H1 (cell line): ENCODE results near the gene DHX32. TPM values are rescaled to one million over a fixed set of nuclear protein-coding genes. Genes with fewer than 3 reads are reported as not detected.

Experiments
- CTCF ChIA-PET: fragments of 300-600 bp; sonication (Branson Sonifier 250); formaldehyde crosslinking; loops from one replicate; lab custom pipeline; 2021; ENCODE audit not compliant: partially characterized antibody; lab: Charles Lee
- POLR2A ChIA-PET: fragments of 300-600 bp; sonication (Branson Sonifier 250); formaldehyde crosslinking; loops from one replicate; lab custom pipeline; 2021; ENCODE audit warnings: inconsistent platforms; ENCODE audit not compliant: partially characterized antibody; lab: Charles Lee
- DNase-seq, 2 experiments: peaks; one replicate each; pipeline versions ENCODE4 v3.0.0 to v3.0.0-alpha.2; 2010 to 2022; ENCODE audit warnings: low spot score in 2 of 2, low read depth in 1 of 2, mixed read lengths in 1 of 2
- FAIRE-seq: peaks from 2 replicates; lab custom pipeline; 2011; peaks lifted over from hg19 to GRCh38; lab: Jason Lieb, UNC
- H2AFZ ChIP-seq: 2 replicates; pipeline ENCODE4 v1.8.1; 2012; ENCODE audit warnings: low read length, inconsistent platforms
- H2AK5ac ChIP-seq: 2 replicates; pipeline ENCODE4 v1.6.1; 2013; ENCODE audit warnings: low read depth, low read length
- H2BK120ac ChIP-seq: replicated peaks from 2 replicates; pipeline ENCODE3; 2013; ENCODE audit warnings: low read depth, low read length, inconsistent platforms
- H2BK12ac ChIP-seq: 2 replicates; pipeline ENCODE4 v1.6.1; 2013; ENCODE audit warnings: low read depth, low read length
- H2BK15ac ChIP-seq: 2 replicates; pipeline ENCODE4 v1.6.1; 2013; ENCODE audit warnings: low read length
- H2BK20ac ChIP-seq: 2 replicates; pipeline ENCODE4 v1.6.1; 2013; ENCODE audit warnings: low read length
- H2BK5ac ChIP-seq: 2 replicates; pipeline ENCODE4 v1.6.1; 2013; ENCODE audit warnings: low read depth, low read length
- H3K14ac ChIP-seq: 2 replicates; pipeline ENCODE4 v1.6.1; 2013; ENCODE audit warnings: inconsistent platforms; ENCODE audit not compliant: insufficient read length
- H3K18ac ChIP-seq: 2 replicates; pipeline ENCODE4 v1.6.1; 2013; ENCODE audit warnings: low read length; ENCODE audit errors: extremely low read depth
- H3K23ac ChIP-seq: 2 replicates; pipeline ENCODE4 v1.6.1; 2013; ENCODE audit warnings: inconsistent platforms; ENCODE audit not compliant: insufficient read length
- H3K23me2 ChIP-seq: 2 replicates; pipeline ENCODE4 v1.6.1; 2013; ENCODE audit warnings: low read depth, low read length
- H3K27ac ChIP-seq: 2 replicates; pipeline ENCODE4 v1.6.1; 2011; ENCODE audit warnings: low read depth, low read length, inconsistent platforms
- H3K27me3 ChIP-seq, 4 experiments: replicated peaks in 1 of 4; 1 replicate in 1 of 4; 2 replicates in 3 of 4; pipeline versions ENCODE4 v1.6.1 to v1.8.1; 2011 to 2013; ENCODE audit warnings: low read length in 3 of 4, mild to moderate bottlenecking in 3 of 4, inconsistent platforms in 2 of 4, mixed read lengths in 2 of 4, moderate library complexity in 1 of 4; ENCODE audit not compliant: control insufficient read depth in 3 of 4, insufficient read depth in 3 of 4; ENCODE audit errors: extremely low read depth in 1 of 4
- H3K36me3 ChIP-seq, 4 experiments: 2 replicates each; pipeline versions ENCODE4 v1.6.1 to v1.8.1; 2011 to 2013; ENCODE audit warnings: mild to moderate bottlenecking in 4 of 4, low read length in 3 of 4, moderate library complexity in 2 of 4, control low read depth in 1 of 4, inconsistent platforms in 1 of 4; ENCODE audit not compliant: insufficient read depth in 4 of 4, control insufficient read depth in 2 of 4
- H3K4ac ChIP-seq: replicated peaks from 2 replicates; pipeline ENCODE3; 2013; ENCODE audit warnings: low read length, low read depth, mixed read lengths, inconsistent platforms; ENCODE audit not compliant: insufficient read length
- H3K4me1 ChIP-seq, 4 experiments: replicated peaks in 1 of 4; 1 replicate in 1 of 4; 2 replicates in 3 of 4; pipeline versions ENCODE4 v1.6.1 to v1.8.1; 2011 to 2013; ENCODE audit warnings: low read length in 3 of 4, inconsistent platforms in 2 of 4, mixed read lengths in 1 of 4; ENCODE audit not compliant: insufficient read depth in 4 of 4, control insufficient read depth in 3 of 4
- H3K4me2 ChIP-seq, 2 experiments: 2 replicates each; pipeline versions ENCODE4 v1.6.1 to v1.8.1; 2011 to 2013; ENCODE audit warnings: low read depth in 2 of 2, low read length in 2 of 2, control low read depth in 1 of 2, inconsistent platforms in 1 of 2, mild to moderate bottlenecking in 1 of 2; ENCODE audit not compliant: insufficient read depth in 1 of 2
- H3K4me3 ChIP-seq, 4 experiments: fragments of 200-600, 300-600 bp in 1 of 4; sonication (generic), shearing (Covaris generic), sonication (Bioruptor Twin) in 1 of 4; 2 replicates each; pipeline versions ENCODE4 v1.5.1 to v1.8.1; 2011 to 2016; ENCODE audit warnings: low read length in 4 of 4, low read depth in 3 of 4, control low read depth in 2 of 4, inconsistent platforms in 2 of 4, mild to moderate bottlenecking in 2 of 4, mixed read lengths in 1 of 4, moderate library complexity in 1 of 4; ENCODE audit not compliant: insufficient read depth in 2 of 4; ENCODE audit errors: extremely low read depth in 1 of 4
- H3K56ac ChIP-seq: replicated peaks from 2 replicates; pipeline ENCODE3; 2013; ENCODE audit warnings: low read depth, mild to moderate bottlenecking, mixed read lengths, low read length, inconsistent platforms; ENCODE audit not compliant: insufficient read length
- H3K79me1 ChIP-seq: 2 replicates; pipeline ENCODE4 v1.6.1; 2013; ENCODE audit warnings: low read depth, low read length, control low read depth
- H3K79me2 ChIP-seq, 2 experiments: 2 replicates each; pipeline versions ENCODE4 v1.6.1 to v1.8.1; 2012 to 2013; ENCODE audit warnings: low read length in 2 of 2, mild to moderate bottlenecking in 2 of 2, inconsistent platforms in 1 of 2; ENCODE audit not compliant: insufficient read depth in 2 of 2, control insufficient read depth in 1 of 2
- H3K9ac ChIP-seq, 4 experiments: replicated peaks in 1 of 4; 1 replicate in 1 of 4; 2 replicates in 3 of 4; pipeline versions ENCODE4 v1.6.1 to v1.8.1; 2011 to 2013; ENCODE audit warnings: low read depth in 3 of 4, low read length in 3 of 4, control low read depth in 2 of 4, mild to moderate bottlenecking in 2 of 4, moderate library complexity in 2 of 4, inconsistent platforms in 1 of 4; ENCODE audit errors: extremely low read depth in 1 of 4
- H3K9me3 ChIP-seq, 2 experiments: 2 replicates each; pipeline versions ENCODE4 v1.6.1 to v1.8.1; 2012 to 2013; ENCODE audit warnings: mild to moderate bottlenecking in 2 of 2, moderate library complexity in 2 of 2, control low read depth in 1 of 2, inconsistent platforms in 1 of 2, low read depth in 1 of 2, low read length in 1 of 2, mixed read lengths in 1 of 2; ENCODE audit not compliant: insufficient read depth in 2 of 2
- H4K20me1 ChIP-seq, 2 experiments: replicated peaks in 1 of 2; 2 replicates each; pipeline versions ENCODE3 to v1.8.1; 2011 to 2013; ENCODE audit warnings: inconsistent platforms in 2 of 2, low read length in 2 of 2, mild to moderate bottlenecking in 1 of 2; ENCODE audit not compliant: insufficient read depth in 2 of 2, control insufficient read depth in 1 of 2
- H4K5ac ChIP-seq: 2 replicates; pipeline ENCODE4 v1.6.1; 2013; ENCODE audit warnings: low read length, low read depth, mixed read lengths, inconsistent platforms; ENCODE audit not compliant: insufficient read length
- H4K8ac ChIP-seq: 2 replicates; pipeline ENCODE4 v1.8.0; 2013; ENCODE audit warnings: mild to moderate bottlenecking, moderate library complexity, low read length, inconsistent platforms; ENCODE audit not compliant: insufficient read depth; ENCODE audit errors: extremely low read depth
- H4K91ac ChIP-seq: replicated peaks from 2 replicates; pipeline ENCODE3; 2013; ENCODE audit warnings: low read length, mixed read lengths, inconsistent platforms; ENCODE audit not compliant: insufficient read length
- KDM1A ChIP-seq: fragments of 200-600, 300-600 bp; sonication (generic); IDR thresholded peaks from 2 replicates; pipeline ENCODE4 v1.7.1; 2016; ENCODE audit warnings: mild to moderate bottlenecking, low read length, borderline replicate concordance
- RAD21 ChIP-seq, 2 experiments: IDR thresholded peaks in 1 of 2; conservative IDR thresholded peaks in 1 of 2; 2 replicates each; pipeline ENCODE4 v1.6.1; 2011; ENCODE audit warnings: low read depth in 2 of 2, low read length in 2 of 2, improper control_type of control experiment in 1 of 2, inconsistent platforms in 1 of 2, mild to moderate bottlenecking in 1 of 2, moderate library complexity in 1 of 2
- SIX5 ChIP-seq: IDR thresholded peaks from 2 replicates; pipeline ENCODE4 v1.6.1; 2011; ENCODE audit warnings: mild to moderate bottlenecking, low read depth, low read length
- TAF1 ChIP-seq: IDR thresholded peaks from 2 replicates; pipeline ENCODE4 v1.6.1; 2011; ENCODE audit warnings: mild to moderate bottlenecking, low read depth, low read length
- WGBS, 2 experiments: shearing (Covaris generic) in 1 of 2; methylation state at CpG; one replicate each; pipeline versions ENCODE4 v1.1.6 to v1.1.7; 2013 to 2015; ENCODE audit warnings: low lambda C conversion rate in 2 of 2, mixed read lengths in 2 of 2, inconsistent platforms in 1 of 2, low coverage in 1 of 2, missing lambda C conversion rate in 1 of 2; ENCODE audit not compliant: insufficient replicate concordance in 2 of 2, insufficient coverage in 1 of 2, insufficient read length in 1 of 2; ENCODE audit errors: extremely low coverage in 1 of 2, missing lambda C conversion rate in 1 of 2; 5-methylcytosine and 5-hydroxymethylcytosine counted together
- polyA plus RNA-seq, 7 experiments: library from polyadenylated mRNA; depleted of rRNA in 3 of 7; stranded (reverse) in 5 of 7; unstranded in 2 of 7; fragments of >200 nt in 5 of 7; fragments of 200-250 nt in 2 of 7; gene quantifications; 1 replicate in 5 of 7; 2 replicates in 1 of 7; 4 replicates in 1 of 7; pipeline versions ENCODE4 v1.2.1 to v1.2.3, GENCODE V29; 2011 to 2013; ENCODE audit warnings: missing spikeins in 2 of 7, mixed read lengths in 2 of 7
- total RNA-seq: library from RNA; stranded (reverse); fragmentation: NEBNext Ultra II Directional; extraction: Animal tissue kit (Norgen Biotek cat#: 25700); gene quantifications from 2 replicates; pipeline ENCODE4 v1.2.1, GENCODE V29; 2021
- TF ChIP-seq, protein P1 (sequence below), 3 experiments: IDR thresholded peaks; 1 replicate in 2 of 3; 2 replicates in 1 of 3; pipeline versions ENCODE4 v1.5.1 to v1.6.1; 2011; ENCODE audit warnings: low read length in 3 of 3, mild to moderate bottlenecking in 3 of 3, inconsistent platforms in 2 of 3, low read depth in 1 of 3, moderate library complexity in 1 of 3; ENCODE audit not compliant: insufficient read depth in 1 of 3; ENCODE audit errors: control extremely low read depth in 1 of 3

DHX32 gene
- total and polyA plus RNA-seq, 2 of the 8 experiments (the other 6 are each of a cell fraction or from before 2014, with no cell fraction given) = 12.4 to 15.8 TPM

DNA sequence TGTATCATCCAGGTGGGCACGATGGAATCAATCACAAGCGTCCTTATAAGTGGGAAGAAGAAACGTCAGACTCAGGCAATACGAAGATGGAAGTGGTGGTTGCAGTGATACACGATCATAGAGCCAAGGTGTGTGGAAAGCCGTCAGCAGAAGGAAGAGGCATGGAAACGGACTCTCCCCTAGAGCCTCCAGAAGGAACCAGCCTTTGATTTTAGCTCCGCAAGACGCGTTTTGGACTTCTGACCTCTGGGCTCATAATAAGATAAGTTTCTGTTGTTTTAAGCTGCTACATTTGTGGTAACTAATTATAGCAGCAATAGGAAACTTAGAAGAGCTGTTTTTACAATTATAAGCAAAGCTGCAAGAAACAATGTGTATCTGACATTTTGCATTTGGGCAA is 30.1 kb upstream of the DHX32 start:
- POLR2A ChIA-PET = no interaction called here
- no peak for FAIRE-seq
- CTCF ChIA-PET = no interaction called here

More for the DNA sequence above, 30.1 kb upstream of the DHX32 start:
- no peaks in the 10 kb centered on the region for H3K4me1 ChIP-seq
- no peaks in the 10 kb centered on the region for H3K36me3 ChIP-seq
- no peak overlapping the region for H2BK15ac ChIP-seq
- TF ChIP-seq, protein P1, sequence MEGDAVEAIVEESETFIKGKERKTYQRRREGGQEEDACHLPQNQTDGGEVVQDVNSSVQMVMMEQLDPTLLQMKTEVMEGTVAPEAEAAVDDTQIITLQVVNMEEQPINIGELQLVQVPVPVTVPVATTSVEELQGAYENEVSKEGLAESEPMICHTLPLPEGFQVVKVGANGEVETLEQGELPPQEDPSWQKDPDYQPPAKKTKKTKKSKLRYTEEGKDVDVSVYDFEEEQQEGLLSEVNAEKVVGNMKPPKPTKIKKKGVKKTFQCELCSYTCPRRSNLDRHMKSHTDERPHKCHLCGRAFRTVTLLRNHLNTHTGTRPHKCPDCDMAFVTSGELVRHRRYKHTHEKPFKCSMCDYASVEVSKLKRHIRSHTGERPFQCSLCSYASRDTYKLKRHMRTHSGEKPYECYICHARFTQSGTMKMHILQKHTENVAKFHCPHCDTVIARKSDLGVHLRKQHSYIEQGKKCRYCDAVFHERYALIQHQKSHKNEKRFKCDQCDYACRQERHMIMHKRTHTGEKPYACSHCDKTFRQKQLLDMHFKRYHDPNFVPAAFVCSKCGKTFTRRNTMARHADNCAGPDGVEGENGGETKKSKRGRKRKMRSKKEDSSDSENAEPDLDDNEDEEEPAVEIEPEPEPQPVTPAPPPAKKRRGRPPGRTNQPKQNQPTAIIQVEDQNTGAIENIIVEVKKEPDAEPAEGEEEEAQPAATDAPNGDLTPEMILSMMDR (IDR thresholded peaks at IDR 0.05; ENCODE audit: control extremely low read depth in 1 of 3, insufficient read depth in 1 of 3, low read depth in 1 of 3, low read length in 3 of 3) = no peak
- TF ChIP-seq TAF1 = no peak
- TF ChIP-seq KDM1A = no peak
- TF ChIP-seq SIX5 = no peak
- TF ChIP-seq RAD21 (IDR thresholded peaks at IDR 0.05 in 1 of 2, conservative IDR thresholded peaks at IDR 0.05 in 1 of 2; ENCODE audit: low read depth in 2 of 2, low read length in 2 of 2) = no peak
- H2BK5ac ChIP-seq = no peak overlapping the region
- no peak for DNase-seq
- no peak overlapping the region for H3K4ac ChIP-seq
- no peaks in the 10 kb centered on the region for H3K79me1 ChIP-seq
- H3K23ac ChIP-seq = no peak overlapping the region
- H2BK120ac ChIP-seq = no peak overlapping the region
- H3K4me2 ChIP-seq = no peak overlapping the region
- no peaks in the 10 kb centered on the region; the same call in 1 of the 2 replicates for H3K23me2 ChIP-seq
- no peak overlapping the region for H2BK20ac ChIP-seq
- H2BK12ac ChIP-seq = no peak overlapping the region
- H4K91ac ChIP-seq = no peak overlapping the region
- no peak overlapping the region for H4K5ac ChIP-seq
- H3K27ac ChIP-seq = no peak overlapping the region
- no peaks in the 10 kb centered on the region for H3K27me3 ChIP-seq
- H3K79me2 ChIP-seq = no peaks in the 10 kb centered on the region
- H2AK5ac ChIP-seq = no peak overlapping the region
- WGBS, 2 experiments = 91% methylated on average over 10 of the region's 10 CpGs; no CpG with 5 or more reads in 1 of the 2 experiments
- H3K14ac ChIP-seq = no peak overlapping the region
- peaks cover 5 to 6% of the 10 kb centered on the region in 2 experiments; a peak in 1 of 4 replicates for H3K9me3 ChIP-seq
- no peak overlapping the region for H3K9ac ChIP-seq
- no peak overlapping the region for H4K8ac ChIP-seq
- no peak overlapping the region for H3K56ac ChIP-seq
- H3K18ac ChIP-seq = no peak overlapping the region
- H3K4me3 ChIP-seq = no peak overlapping the region
- H2AFZ ChIP-seq = no peak overlapping the region
- no peaks in the 10 kb centered on the region for H4K20me1 ChIP-seq
